Limb (tissue), 2 donors: ENCODE measurements around the gene NEURL1.
"Not testable (repeated sequence)": the region's sequence is repeated elsewhere in the genome, so short reads cannot be mapped to it uniquely, and the experiment has no call there.

Experiments
- DNase-seq, 2 donors: peaks; one replicate each; pipeline ENCODE4 v3.0.0-alpha.2; 2016; ENCODE audit errors: extremely low spot score in 2 of 2

NEURL1 gene

GRCh38 chr10:103463499-103463898 lies 30.0 kb upstream of the NEURL1 start:
- no peak for DNase-seq

GRCh38 chr10:103465411-103466179 lies 27.9 kb upstream of the NEURL1 start:
- no peak for DNase-seq

- DNase-seq = no peak
These were observed 26.8 kb upstream of the NEURL1 start for GRCh38 chr10:103466734-103467133.

GRCh38 chr10:103467406-103467805 lies 26.1 kb upstream of the NEURL1 start:
- DNase-seq = no peak

- no peak for DNase-seq
These were observed 24.3 kb upstream of the NEURL1 start for GRCh38 chr10:103469201-103469600.

GRCh38 chr10:103470761-103471653 lies 22.5 kb upstream of the NEURL1 start:
- no peak for DNase-seq

GRCh38 chr10:103472005-103472404 lies 21.5 kb upstream of the NEURL1 start:
- DNase-seq = no peak

GRCh38 chr10:103473261-103473671 lies 20.2 kb upstream of the NEURL1 start:
- DNase-seq = peak in 1 of 2 donors; percentile 54

GRCh38 chr10:103474077-103474476 lies 19.4 kb upstream of the NEURL1 start:
- DNase-seq = no peak

GRCh38 chr10:103475437-103475836 lies 18.1 kb upstream of the NEURL1 start:
- DNase-seq = no peak

GRCh38 chr10:103476046-103476768 lies 17.3 kb upstream of the NEURL1 start:
- no peak for DNase-seq

GRCh38 chr10:103478671-103479070 lies 14.8 kb upstream of the NEURL1 start:
- no peak for DNase-seq

- DNase-seq = no peak
These were observed 14.4 kb upstream of the NEURL1 start, which contains the start of gene CALHM3 for GRCh38 chr10:103479135-103479534. Gene CALHM3 (minus strand): TSS chr10:103479240. CDS start chr10:103479032, 208 bp downstream.

- no peak for DNase-seq
These were observed 13.0 kb upstream of the NEURL1 start for GRCh38 chr10:103480521-103480920.

GRCh38 chr10:103481974-103482531 lies 11.5 kb upstream of the NEURL1 start:
- DNase-seq = peak in 1 of 2 donors; percentile 40

- not testable (repeated sequence) for DNase-seq
These were observed 6.7 kb upstream of the NEURL1 start for GRCh38 chr10:103486635-103487409.

GRCh38 chr10:103487410-103487708 lies 6.1 kb upstream of the NEURL1 start:
- DNase-seq = no peak

GRCh38 chr10:103490986-103491314 lies 2.6 kb upstream of the NEURL1 start:
- DNase-seq = no peak

GRCh38 chr10:103491729-103492364 lies 1.7 kb upstream of the NEURL1 start:
- DNase-seq = peak in 1 of 2 donors; percentile 49

- no peak for DNase-seq
These were observed 747 bp upstream of the NEURL1 start for GRCh38 chr10:103492655-103493261.
